Measurements from ENCODE around the gene CNTNAP2.

DNA sequence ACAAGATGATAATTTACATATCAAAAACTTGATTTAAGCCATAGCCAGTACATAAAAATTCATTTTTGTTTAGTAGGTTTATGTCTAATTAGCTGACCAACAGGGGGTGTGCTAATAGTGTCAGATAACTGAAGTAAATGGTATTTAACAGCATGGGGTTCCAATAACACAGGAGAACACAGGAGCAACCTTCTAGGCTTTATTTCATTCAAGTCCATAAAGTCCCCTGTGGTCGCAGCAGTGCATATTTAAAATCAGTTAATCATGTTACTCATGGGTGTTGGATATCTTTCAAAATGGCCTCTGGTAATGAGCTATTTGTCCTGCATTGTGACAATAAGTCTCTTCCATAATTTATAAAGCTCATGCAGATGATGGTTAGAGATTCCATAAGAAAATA lies 238.6 kb downstream of the CNTNAP2 start:
- no peak for TF ChIP-seq GATA3 (IDR thresholded peaks at IDR 0.05; ENCODE audit: low read depth, low read length)
- TF ChIP-seq GATA2 (IDR thresholded peaks at IDR 0.05; ENCODE audit: low read depth, low read length): no peak
